GM18520 (cell line): ENCODE data around the gene LSM14B.
"Not testable (repeated sequence)": the region's sequence is repeated elsewhere in the genome, so short reads cannot be mapped to it uniquely, and the experiment has no call there.

ENCODE experiments used
- ATAC-seq: cut with Tn5 transposase; IDR thresholded peaks from one replicate; pipeline ENCODE4 v1.9.1; 2021; ENCODE audit not compliant: unreplicated experiment

Gene LSM14B

DNA sequence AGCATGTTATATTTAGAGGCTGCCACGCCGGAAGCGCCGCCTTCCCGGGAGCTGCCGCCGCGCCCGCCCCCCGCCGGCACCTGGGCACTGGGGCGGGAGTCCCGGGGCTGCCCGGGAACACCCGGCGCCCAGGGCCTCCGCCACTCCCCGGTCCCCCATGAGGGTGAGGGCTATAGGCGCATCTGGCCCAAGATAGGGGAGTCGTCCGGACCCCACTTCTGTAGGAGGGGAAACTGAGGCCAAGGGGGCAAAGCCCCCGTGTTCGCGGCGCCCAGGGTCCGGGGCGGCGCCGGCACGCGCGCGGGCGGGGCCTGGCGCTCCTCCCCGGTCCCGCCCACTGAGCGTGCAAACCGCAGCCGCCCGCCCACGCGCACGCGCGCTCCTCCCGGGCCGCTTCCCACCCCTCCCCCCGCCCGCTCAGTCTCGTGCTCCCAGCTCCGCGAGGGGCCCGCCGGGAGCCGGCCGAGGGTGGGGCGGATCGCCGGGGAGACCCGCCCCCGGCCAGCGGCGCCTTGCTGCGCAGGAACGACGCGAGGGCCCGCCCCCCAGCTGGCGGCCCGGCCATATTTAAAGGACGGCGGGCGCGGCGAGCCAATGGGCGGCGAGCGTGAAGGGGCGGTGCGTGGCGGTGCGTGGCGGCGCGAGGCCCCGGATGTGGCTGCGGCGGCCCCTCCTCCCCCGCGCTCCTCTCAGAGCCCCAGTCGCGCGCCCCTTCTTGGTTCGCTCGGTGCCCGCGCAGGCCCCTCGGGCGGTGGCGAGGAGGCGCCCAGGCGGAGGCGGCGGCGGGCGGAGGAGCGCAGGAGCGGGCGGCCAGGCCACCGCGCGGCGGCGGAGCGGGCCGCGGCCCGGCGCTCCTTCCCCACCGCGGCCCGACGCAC, at the start of gene LSM14B:
LSM14B (plus strand) TSS at position 700 of the 878 bp plus-strand sequence. CDS start 192 bp downstream, outside the sequence.
- peak; percentile 77 for ATAC-seq

DNA sequence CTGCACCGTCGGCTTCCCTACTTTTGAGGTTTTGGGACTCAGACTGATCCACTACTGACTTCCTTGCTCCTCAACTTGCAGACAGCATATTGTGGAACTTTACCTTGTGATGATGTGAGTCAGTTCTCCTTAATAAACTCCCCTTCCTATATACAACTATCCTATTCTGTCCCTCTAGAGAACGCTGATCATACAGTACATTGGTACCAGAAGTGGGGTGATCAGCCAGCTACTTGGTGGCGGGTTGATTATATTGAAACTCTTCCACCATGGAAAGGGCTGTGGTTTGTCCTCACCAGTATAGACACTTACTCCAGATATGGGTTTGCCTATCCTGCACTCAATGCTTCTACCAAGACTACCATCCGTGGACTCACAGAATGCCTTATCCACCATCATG, 49.0 kb upstream of the LSM14B start:
- ATAC-seq = no peak

DNA sequence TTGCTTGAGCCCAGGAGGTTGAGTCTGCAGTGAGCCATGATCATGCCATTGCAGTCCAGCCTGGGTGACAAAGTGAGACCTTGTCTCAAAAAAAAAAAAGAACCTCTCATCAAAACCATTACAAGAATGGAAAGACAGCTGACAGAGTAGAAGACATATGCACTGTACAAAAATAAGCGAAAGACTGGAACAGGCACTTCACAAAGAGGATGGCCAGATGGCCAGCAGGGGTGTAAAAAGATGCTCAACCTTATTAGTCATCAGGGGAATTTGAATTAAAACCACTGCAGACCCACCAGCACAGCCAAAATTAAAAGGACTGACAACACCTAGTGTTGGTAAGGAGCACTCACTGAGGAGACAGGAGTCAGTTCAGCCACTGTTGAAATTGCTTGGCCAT, 43.1 kb upstream of the LSM14B start:
- no peak for ATAC-seq

DNA sequence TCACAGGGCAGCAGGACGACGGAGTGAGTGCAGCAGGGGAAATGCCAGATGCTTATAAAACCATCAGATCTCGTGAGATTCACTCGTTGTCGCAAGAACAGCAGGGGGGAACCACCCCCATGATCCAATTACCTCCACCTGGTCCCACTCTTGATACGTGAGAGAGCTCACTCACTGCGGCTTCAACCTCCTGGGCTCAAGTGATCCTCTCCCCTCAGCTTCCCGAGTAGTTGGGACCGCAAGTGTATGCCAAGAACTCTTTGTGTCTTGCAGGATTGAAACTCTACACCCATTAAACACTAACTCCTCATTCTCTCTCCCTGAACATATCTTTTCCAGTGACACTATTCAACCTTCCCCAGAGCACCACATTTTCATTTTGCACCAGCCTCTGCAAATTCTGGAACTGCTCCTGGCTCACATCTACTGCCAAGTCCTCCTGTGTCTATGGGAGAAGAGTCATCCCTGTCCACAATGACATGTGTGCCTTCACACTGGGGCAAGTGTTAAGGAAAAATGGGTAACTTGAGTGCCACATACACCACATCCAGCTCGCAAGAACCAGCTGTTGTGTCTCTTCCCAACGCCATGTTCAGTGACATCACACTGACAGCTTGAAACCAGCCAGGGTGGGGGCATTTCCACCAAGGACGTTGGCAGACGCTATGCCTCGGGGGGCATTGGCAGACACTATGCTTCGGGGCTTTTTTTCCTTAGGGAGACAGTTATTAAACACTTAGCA, 41.9 kb upstream of the LSM14B start:
- no peak for ATAC-seq

DNA sequence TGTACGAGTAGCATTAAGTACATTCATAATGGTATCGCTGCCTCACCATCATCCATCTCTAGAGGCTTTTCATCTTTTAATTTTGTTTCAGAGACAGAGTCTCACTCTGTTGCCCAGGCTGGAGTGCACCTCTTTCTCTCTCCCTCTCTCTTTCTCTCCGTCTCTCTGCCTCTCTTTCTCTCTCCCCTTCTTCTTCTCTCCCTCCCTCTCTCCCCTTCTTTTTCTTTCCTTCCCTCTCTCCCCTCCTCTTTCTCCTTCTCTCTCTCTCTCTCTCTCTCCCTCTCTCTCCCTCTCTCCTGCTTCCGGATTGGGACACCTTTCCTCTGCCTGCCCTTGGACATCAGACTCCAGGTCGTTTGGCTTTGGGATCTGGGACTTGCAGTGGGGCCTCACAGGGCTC, 39.0 kb upstream of the LSM14B start:
- ATAC-seq = no peak

DNA sequence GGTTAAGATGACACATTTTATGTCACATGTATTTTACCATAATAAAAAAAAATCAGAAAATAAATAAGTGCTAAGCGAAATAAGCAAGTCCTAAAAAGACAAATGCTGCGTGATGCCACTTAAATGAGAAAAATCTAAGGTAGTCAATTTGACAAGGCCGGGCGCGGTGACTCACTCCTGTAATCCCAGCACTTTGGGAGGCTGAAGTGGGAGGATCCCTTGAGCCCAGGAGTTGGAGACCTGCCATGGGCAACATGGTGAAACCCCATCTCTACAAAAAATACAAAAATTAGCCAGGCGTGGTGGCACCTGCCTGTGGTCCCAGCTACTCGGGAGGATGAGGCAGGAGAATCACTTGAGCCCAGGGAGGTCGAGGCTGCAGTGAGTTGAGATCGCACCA, 38.1 kb upstream of the LSM14B start:
- not testable (repeated sequence) for ATAC-seq

DNA sequence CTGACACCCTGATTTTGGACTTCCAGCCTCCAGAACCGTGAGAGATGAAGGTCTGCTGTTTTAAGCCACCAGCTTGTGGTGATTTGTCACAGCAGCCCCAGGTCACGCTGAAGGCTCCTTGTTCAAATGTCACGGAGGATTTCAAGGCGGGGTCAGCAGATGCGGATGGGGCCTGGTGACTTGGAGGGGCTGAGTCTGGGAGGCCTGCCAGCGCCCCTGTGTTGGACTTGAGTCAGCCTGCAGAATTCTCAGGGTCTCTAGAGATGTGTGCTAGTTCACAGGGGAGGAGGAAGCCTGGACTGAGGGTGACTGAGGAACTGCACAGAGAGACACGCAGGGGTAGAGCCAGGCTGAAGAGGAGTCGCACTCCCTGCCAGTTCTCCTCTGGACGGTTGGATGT, 37.1 kb upstream of the LSM14B start:
- no peak for ATAC-seq

DNA sequence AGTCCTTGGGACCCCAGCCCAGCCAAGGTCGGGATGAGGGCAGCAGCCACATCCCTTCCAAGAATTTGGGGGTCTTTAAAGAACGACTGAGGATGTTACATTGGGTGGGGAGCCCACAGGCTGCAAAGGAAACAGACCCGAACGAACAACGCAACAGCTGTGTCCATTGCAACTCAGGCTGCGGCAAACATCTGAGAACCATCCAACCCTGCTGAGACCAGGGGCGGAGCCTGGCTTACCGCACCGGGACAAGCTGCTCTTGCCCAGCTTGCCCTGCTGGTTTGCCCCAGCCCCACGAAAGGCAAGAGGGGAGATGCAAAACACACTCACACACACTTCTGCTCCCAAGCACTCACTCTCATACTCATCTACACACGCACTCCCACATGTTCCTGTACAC, 35.0 kb upstream of the LSM14B start:
- ATAC-seq = no peak

DNA sequence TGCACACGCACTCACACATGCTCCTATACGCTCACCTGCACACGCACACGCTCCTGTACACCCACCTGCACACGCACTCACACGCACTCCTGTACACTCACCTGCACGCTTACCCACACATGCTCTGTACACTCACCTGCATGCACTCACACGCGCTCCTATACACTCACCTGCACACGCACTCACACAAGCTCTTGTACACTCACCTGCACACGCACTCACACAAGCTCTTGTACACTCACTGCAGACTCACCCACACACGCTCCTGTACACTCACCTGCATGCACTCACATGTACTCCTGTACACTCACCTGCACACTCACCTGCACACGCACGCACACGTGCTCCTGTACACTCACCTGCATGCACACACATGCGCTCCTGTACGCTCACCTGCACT, 34.6 kb upstream of the LSM14B start:
- ATAC-seq = no peak

DNA sequence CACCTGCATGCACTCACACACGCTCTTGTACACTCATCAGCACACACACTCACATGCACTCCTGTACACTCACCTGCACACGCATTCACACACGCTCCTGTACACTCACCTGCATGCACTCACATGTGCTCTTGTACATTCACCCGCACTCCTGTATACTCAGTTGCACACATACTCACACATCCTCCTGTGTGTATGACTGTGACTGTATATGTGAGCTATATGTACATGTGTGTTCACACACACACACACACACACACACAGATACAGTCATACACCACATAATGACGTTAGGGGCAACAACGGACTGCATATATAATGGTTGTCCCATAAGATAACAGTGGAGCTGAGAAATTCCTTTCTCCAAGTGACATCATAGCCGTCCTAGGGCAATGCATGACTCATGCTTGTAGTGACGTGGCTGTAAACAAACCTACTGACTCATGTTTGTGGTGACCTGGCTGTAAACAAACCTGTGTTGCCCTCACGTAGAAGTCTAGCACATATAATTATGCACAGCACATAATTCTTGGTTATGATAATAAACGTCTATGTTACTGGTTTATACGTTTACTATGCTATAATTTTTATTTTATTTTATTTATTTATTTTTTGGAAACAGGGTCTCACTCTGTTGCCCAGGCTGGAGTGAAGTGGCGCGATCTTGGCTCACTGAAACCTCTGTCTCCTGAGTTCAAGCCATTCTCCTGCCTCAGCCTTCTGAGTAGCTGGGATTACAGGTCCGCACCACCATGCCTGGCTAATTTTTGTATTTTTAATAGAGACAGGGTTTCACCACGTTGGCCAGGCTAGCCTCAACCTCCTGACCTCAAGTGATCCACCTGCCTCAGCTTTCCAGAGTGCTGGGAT, 33.8 kb upstream of the LSM14B start:
- ATAC-seq = no peak

DNA sequence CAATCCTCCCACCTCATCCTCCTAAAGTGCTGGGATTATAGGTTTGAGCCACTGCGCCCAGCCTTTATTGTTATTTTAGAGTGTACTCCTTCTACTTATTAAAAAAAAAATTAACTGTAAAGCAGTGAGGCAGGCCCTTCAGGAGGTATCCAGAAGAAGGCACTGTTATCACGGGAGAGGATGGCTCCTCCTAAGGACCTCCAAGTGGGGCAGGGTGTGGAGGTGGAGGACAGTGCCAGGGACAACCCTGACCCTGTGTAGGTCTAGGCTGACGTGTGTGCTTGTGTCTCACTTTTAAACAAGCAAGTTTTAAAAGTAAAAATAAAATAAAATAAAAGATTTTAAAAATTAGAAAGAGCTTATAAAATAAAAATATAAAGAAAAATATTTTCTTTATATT, 32.9 kb upstream of the LSM14B start:
- no peak for ATAC-seq

DNA sequence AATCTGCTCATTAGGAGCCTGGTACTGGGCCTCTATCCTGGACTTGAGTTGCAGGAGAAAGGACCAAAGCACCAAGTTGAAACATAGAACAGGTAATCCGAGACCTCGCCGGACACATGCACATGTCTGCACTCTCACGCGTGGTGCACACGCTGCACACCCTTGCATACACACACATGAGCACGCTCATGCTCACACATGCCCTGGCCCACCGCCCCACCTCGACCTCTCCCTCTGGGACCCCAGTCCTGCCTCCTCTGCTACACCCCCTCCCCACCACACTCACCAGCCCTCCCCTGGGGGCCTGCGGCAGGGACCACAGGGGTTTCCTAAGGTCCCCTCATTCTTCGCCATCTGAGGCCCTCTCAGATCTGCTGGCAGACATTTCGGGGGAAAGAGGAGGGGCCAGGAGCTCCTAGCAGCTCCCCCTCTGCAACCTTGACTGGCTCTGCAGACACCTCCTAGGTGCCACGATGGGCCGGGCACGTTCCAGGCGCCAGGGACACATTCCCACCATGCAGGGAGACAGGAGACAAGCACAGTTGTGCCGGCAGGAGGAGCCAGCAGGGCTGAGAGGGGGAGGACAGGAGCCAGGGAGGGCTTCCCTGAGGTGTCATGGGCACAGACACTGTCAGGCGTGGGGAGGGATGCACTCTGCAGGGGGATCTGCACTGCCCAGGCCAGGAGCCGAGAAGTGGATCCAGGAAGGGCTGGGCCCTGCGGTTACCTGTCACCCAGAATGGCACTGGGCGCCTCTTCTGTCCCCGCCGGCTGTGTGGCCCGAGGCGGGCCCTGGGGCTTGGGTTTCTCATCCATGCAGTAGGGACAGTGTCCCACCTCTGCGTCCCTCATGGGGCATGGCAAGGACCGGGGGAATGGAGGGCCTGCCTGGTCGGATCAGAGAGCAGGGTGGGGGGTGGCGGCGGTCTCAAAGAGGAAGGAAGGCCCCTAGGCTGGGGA, 25.6 kb upstream of the LSM14B start:
- no peak for ATAC-seq

DNA sequence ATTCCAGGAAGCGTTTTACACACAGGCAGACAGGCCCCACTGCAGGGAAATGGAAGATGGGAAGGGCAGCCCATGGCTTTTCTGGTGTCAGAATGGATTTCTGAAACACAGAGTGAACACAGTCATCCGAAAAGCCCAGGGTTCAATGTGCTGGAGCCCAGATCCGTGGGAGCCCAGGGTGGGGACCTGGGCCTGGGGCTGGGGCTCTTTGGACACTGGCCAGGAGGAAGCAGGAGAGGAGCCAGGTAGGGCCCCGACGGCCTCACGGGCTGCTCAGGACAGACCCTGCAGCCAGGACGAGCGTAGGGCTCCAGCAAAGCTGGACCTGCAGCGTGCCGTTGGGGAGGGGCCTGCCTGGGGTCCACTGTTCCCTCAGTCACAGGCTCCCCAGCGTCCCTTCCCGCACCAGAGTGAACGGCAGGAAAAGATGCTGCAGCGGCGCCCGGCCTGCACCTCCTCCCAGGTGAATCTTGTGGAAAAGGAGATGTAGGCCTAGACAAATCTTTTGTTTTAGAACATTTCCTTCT, 24.3 kb upstream of the LSM14B start:
- ATAC-seq = no peak

DNA sequence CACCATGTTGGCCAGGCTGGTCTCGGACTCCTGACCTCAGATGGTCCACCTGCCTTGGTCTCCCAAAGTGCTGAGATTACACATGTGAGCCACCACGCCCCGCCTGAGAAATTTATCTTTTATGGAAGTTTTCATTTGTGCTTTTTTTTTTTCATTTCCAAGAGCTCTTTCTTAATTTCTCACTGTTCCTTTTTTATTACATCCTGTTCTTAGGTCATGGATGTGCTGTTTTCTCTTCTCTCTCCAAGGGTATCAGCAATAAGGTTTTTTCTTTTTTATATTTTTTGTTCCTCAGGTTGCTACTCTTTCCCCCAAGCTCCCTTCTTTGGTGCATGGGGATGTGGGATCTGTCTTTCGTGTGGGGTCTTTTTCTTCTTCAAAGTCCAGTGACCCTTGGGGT, 21.2 kb upstream of the LSM14B start:
- ATAC-seq = no peak

DNA sequence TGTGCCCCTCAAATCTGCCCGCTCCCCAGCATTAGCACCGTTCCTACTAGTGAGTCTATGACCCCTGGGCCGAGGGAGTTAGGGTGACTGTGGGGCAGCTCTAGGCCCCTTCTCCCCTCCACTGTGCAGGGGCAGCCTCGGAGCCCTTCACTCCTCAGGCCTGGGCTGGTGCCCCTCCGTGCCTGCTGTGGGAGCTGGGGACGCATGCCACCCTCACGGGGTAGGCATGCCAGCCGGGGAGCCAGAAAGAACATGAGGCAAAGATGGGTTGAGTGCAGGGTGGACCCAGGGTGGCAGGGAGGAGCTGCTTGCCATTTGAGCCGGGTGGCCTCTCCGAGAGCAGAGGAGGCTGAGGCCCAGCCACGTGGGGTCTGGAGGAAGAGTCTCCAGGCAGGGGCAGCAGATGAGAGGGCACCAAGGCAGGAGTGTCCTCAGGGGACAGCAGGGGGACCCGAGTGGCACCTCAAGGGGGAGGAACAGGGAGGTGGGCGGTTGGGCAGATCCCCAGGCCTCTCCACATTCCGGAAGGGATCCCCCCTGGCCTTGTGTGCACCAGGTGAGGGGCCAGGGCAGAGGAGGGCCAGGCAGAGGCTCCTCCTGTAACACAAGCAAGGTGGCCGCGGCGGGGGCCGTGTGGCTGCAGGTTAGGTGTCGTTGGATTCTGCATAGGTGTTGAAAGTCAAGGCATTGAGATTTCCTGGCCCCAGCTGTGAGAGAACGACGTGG, 18.6 kb upstream of the LSM14B start:
- no peak for ATAC-seq

DNA sequence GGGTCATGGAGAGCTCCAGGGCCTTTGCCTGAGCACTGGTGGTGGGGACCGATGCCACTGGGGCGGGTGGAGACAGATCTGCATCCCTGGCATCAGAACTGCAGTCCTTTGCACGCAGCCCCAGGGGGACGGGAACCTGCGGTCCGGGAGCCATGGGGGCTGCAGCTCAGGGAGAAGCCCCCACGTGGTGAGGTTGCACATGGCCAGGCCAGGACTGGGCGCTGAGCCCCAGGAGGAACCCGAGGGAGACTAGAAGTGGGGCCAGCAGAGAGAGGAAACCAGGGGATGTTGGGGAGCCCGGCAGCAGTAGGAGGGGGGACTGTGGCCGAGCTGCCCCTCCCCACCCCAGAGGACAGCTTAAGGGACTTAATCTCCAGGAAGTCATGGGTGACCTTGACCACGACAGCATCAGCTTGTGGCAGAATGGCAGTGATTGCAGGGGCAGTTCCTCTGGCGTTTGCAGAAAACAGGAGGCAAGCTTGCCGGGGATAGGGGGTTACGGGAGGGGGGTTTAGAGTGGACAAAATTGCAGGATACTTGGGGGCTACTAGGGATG, 18.0 kb upstream of the LSM14B start:
- ATAC-seq = no peak

DNA sequence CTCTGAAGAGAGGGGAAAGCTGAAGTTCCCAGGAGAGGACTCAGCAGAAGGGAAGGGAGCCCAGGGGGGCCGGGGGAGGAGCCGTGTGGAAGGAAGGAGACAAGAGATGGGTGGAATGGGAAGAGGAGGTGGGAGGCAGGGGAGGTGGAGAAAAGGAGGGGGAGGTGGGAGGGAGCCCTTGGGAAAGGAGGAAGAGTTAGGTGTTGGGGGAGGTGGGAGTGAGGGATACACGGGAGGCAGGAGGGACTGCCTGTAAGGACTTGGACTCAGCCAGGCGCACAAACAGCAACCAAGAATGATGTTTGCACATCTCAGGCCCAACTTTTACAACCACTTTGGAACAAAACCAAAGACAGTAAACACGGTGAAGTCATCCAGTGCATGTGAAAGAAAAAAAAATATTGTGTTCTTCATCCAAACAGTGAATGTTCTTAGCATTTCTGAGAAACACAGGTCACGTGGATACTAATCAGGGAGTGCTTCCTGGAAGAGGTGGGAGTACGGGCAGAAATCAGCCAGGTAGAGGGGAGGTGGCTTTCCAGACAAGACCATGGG, 17.4 kb upstream of the LSM14B start:
- ATAC-seq = no peak

DNA sequence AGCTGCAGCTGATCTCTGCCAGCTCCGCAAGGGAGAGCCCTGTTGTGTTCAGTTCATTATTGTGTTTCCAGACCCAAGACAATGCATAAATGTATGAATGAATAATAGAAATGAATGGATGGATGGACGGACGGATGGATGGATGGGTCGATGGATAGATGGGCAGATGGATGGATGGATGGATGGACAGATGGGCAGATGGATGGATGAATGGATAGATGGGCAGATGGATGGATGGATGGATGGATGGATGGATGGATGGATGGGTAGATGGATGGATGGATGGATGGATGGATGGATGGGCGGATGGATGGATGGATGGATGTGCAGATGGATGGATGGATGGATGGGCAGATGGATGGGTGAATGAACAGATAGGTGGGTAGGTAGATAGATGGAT, 16.7 kb upstream of the LSM14B start:
- ATAC-seq = no peak

DNA sequence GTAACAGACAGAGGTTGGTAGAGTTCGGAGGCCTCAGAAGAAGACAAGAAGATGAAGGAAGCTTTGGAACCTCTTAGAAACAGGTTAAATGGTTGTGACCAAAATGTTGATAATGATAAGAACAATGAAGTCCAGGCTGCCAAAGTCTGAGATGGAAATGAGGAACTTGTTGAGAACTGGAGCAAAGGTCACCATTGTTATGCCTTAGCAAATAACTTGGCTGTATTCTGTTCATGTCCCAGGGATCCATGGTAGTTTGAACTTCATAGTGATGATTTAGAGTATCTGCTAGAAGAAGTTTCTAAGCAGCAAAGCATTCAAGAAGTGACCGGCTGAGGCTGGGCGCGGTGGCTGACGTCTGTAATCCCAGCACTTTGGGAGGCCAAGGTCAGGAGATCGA, 11.1 kb upstream of the LSM14B start:
- ATAC-seq = no peak
